Psoas muscle (tissue), 8 donors: Measurements from ENCODE around the gene NEUROG3. TPM values are rescaled to one million over a fixed set of nuclear protein-coding genes. Genes with fewer than 3 reads are reported as not detected.
"Not testable (repeated sequence)": the region's sequence is repeated elsewhere in the genome, so short reads cannot be mapped to it uniquely, and the experiment has no call there.

Experiments
- ATAC-seq, 4 donors: fragments of 200-7000 bp; cut with Tn5 transposase; one replicate each; pipeline ENCODE4 v1.9.1; 2020; ENCODE audit warnings: moderate library complexity in 3 of 4, mild to moderate bottlenecking in 2 of 4
- DNase-seq, 2 donors: peaks; one replicate each; pipeline ENCODE4 v3.0.0-alpha.2; 2020
- H3K27ac ChIP-seq: fragments of 200-600 bp; one replicate; pipeline ENCODE4 v1.8.0; 2022
- H3K27me3 ChIP-seq, 3 donors: fragments of 200-600 bp in 1 of 3; one replicate each; pipeline versions ENCODE4 v1.6.1 to v1.8.0; 2013 to 2022; ENCODE audit warnings: low read length in 2 of 3, mild to moderate bottlenecking in 2 of 3, moderate library complexity in 1 of 3; ENCODE audit not compliant: insufficient read depth in 3 of 3
- H3K36me3 ChIP-seq, 2 donors: fragments of 200-600 bp in 1 of 2; one replicate each; pipeline versions ENCODE4 v1.6.1 to v1.8.0; 2013 to 2022; ENCODE audit warnings: low read depth in 1 of 2, mild to moderate bottlenecking in 1 of 2, moderate library complexity in 1 of 2; ENCODE audit not compliant: insufficient read depth in 1 of 2
- H3K4me1 ChIP-seq: fragments of 200-600 bp; one replicate; pipeline ENCODE4 v1.8.0; 2022
- H3K4me3 ChIP-seq: fragments of 200-600 bp; one replicate; pipeline ENCODE4 v1.8.0; 2022; ENCODE audit warnings: mild to moderate bottlenecking
- H3K9me3 ChIP-seq: fragments of 200-600 bp; one replicate; pipeline ENCODE4 v1.8.0; 2022
- WGBS, 3 donors: extraction: QIAGEN DNeasy Blood & Tissue Kit; methylation state at CpG; one replicate each; pipeline versions ENCODE4 v1.1.6 to v1.1.7; 2013; 5-methylcytosine and 5-hydroxymethylcytosine counted together
- intact Hi-C, 2 donors: fragments of 100-400 bp; cut with DNase I; formaldehyde crosslinking; loops; one replicate each; pipeline versions ENCODE4 v1.11.0 to v1.14.2; 2022
- polyA plus RNA-seq, 3 donors: library from polyadenylated mRNA; stranded (reverse); fragments of 200-250 nt; gene quantifications; one replicate each; pipeline ENCODE4 v1.2.3, GENCODE V29; 2013
- total RNA-seq, 4 donors: library from RNA; stranded (reverse); fragmentation: NEBNext Ultra II Directional in 2 of 4; extraction: Animal tissue kit (Norgen Biotek cat#: 25700) in 2 of 4; gene quantifications; one replicate each; pipeline versions ENCODE4 v1.2.1 to v1.2.4, GENCODE V29; 2021 to 2023
- TF ChIP-seq, protein P1 (sequence below): fragments of 200-600 bp; IDR thresholded peaks from one replicate; pipeline ENCODE4 v1.8.0; 2022; ENCODE audit warnings: antibody characterized with exemption
- donor health status: healthy with polysubstance abuse.
- donor health status: DM: no; HTN: no; CAD: no; lungs with moderate emphysema.
- donor health status: Bipolar disorder and iron deficiency.
- donor health status: healthy.
- donor health status: DM: yes; HTN: yes; CAD: no.
- donor health status: DM: no; HTN: no; CAD: no.
- donor health status: DM: no; HTN: no; CAD: no.
- donor health status: DM: yes; HTN: yes; CAD: no.

Gene NEUROG3
- total and polyA plus RNA-seq, 7 donors = 0.01 TPM; not detected in 6

DNA sequence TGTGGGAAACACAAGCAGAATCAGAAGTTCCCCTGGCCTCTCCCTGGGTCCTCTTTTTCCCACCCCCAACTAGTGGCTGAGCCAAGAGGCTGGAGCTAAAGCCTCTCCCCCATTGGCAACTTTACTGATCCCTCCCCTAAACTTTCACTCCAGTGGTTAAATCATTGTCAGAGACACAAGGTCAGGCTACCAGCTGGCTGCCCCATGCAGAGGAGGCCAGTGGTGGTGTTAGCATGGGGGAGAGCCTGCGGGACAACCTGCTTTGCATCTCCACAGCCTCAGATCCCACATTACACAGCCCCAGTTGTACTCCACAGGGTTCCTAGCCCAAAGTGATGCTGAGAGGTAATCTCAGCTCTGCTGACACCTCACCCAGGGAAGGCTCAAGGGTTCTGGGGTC, 21.0 kb downstream of the NEUROG3 start:
- TF ChIP-seq, protein P1, sequence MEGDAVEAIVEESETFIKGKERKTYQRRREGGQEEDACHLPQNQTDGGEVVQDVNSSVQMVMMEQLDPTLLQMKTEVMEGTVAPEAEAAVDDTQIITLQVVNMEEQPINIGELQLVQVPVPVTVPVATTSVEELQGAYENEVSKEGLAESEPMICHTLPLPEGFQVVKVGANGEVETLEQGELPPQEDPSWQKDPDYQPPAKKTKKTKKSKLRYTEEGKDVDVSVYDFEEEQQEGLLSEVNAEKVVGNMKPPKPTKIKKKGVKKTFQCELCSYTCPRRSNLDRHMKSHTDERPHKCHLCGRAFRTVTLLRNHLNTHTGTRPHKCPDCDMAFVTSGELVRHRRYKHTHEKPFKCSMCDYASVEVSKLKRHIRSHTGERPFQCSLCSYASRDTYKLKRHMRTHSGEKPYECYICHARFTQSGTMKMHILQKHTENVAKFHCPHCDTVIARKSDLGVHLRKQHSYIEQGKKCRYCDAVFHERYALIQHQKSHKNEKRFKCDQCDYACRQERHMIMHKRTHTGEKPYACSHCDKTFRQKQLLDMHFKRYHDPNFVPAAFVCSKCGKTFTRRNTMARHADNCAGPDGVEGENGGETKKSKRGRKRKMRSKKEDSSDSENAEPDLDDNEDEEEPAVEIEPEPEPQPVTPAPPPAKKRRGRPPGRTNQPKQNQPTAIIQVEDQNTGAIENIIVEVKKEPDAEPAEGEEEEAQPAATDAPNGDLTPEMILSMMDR = no peak
- ATAC-seq (no peak), DNase-seq (no peak)
- 13 to 19% (median 15%) methylated on average over 1 of the region's 1 CpG for WGBS, 3 donors
- peaks cover 23% of the 10 kb centered on the region for H3K9me3 ChIP-seq
- H3K4me3 ChIP-seq = no peak overlapping the region
- H3K27me3 ChIP-seq = peaks cover 0 to 21% (median 5%) of the 10 kb centered on the region in 3 donors
- no peaks in the 10 kb centered on the region for H3K4me1 ChIP-seq
- no peak overlapping the region for H3K27ac ChIP-seq
- no peaks in the 10 kb centered on the region for H3K36me3 ChIP-seq
- intact Hi-C loops = no loop called here

DNA sequence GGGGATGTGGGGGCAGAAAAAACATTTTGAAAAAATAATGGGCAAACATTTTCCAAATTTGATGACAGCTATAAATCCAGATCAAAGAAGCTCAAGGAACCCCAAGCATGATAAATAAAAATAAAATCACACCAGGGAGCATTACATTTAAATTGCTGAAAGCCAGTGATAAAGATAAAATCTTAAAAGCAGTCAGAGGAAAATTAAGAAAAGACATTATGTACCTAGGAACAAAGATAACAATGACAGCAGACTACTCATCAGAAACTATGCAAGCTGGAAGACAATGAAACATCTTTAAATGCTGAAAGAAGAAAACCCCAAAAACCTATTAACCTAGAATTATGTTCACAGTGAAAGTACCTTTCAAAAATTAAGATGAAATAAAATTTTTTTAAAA, 23.3 kb downstream of the NEUROG3 start:
- H3K9me3 ChIP-seq = peaks cover 23% of the 10 kb centered on the region
- ATAC-seq = no peak
- H3K27me3 ChIP-seq = peaks cover 0 to 21% (median 5%) of the 10 kb centered on the region in 3 donors
- intact Hi-C loops = no loop called here
- no peak for DNase-seq
- no peak overlapping the region for H3K4me3 ChIP-seq
- H3K36me3 ChIP-seq = no peaks in the 10 kb centered on the region
- H3K27ac ChIP-seq = no peak overlapping the region
- H3K4me1 ChIP-seq = no peaks in the 10 kb centered on the region
- TF ChIP-seq, protein P1 = no peak

DNA sequence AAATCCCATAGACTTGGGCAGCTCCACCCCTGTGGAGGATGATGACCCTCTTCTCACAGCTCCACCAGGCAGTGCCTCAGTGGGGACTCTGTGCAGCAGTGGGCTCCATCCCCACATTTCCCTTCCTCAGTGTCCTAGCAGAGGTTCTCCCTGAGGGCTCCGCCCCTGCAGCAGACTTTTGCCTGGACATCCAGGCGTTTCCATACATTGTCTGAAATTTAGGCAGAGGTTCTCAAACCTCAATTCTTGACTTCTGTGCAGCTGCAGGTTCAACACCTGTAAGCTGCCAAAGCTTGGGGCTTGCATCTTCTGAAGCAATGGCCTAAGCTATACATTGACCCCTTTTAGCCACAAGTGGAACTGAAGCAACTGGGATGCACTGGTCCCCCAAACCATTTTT, 31.8 kb downstream of the NEUROG3 start:
- ATAC-seq = no peak
- no peak for DNase-seq
- Histone ChIP-seq H3K27ac (no peak overlapping the region), H3K36me3 (no peaks in the 10 kb centered on the region), H3K4me1 (no peaks in the 10 kb centered on the region), H3K4me3 (no peak overlapping the region), H3K9me3 (peaks cover 6% of the 10 kb centered on the region), H3K27me3 (peaks cover 0 to 2% (median 0%) of the 10 kb centered on the region in 3 donors)
- WGBS, 3 donors = 78 to 91% (median 90%) methylated on average over 2 of the region's 2 CpGs
- TF ChIP-seq, protein P1 = no peak
- intact Hi-C loops = no loop called here

DNA sequence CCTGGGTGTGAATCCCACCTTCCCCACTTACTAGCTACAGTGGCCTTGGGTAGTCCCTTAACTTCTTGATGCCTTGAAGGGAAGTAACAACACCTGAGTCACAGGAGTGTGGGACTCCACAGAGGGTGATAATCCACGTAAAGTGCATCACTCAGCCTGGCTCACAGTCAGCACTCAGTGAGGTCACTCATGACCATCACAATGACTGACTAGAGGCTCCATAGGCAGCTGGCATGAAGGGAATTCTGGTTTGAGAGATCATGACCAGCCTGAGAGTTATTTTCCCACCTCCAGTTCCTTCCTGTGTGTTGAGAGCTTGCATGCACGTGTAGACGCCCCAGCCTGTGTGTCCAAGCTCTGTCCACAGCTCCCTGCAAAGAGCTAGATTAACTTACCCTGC, 34.8 kb downstream of the NEUROG3 start:
- no peaks in the 10 kb centered on the region for H3K4me1 ChIP-seq
- H3K27me3 ChIP-seq = peaks cover 0 to 2% (median 0%) of the 10 kb centered on the region in 3 donors
- ATAC-seq (no peak), DNase-seq (no peak)
- intact Hi-C loops = no loop called here
- TF ChIP-seq, protein P1 = no peak
- H3K27ac ChIP-seq = no peak overlapping the region
- peaks cover 9% of the 10 kb centered on the region for H3K9me3 ChIP-seq
- H3K36me3 ChIP-seq = no peaks in the 10 kb centered on the region
- H3K4me3 ChIP-seq = no peak overlapping the region
- 75 to 82% (median 81%) methylated on average over 3 of the region's 3 CpGs for WGBS, 3 donors

DNA sequence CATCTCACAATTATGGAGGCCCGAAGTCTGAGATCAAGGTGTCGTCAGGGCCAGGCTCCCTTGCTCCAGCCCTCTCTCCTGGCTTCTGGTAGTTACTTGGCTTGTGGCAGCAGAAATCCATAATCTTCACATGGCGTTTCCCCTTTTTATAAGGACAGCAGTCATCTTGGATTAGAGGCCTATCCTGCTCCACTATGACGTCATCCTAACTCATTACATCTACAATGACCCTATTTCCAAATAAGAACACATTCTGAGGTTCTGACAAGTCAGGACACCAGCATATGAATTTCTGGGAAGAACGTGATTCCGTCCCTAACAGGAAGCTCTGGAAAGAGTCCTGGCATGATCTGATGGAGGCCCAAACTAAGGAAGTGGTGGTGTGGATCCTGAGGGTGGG, 35.8 kb downstream of the NEUROG3 start:
- 89 to 91% (median 91%) methylated on average over 6 of the region's 6 CpGs for WGBS, 3 donors
- intact Hi-C loops = no loop called here
- TF ChIP-seq, protein P1 = no peak
- peaks cover 9% of the 10 kb centered on the region for H3K9me3 ChIP-seq
- no peak overlapping the region for H3K4me3 ChIP-seq
- DNase-seq = no peak
- no peaks in the 10 kb centered on the region for H3K36me3 ChIP-seq
- no peak for ATAC-seq
- H3K27me3 ChIP-seq = peaks cover 0 to 2% (median 0%) of the 10 kb centered on the region in 3 donors
- no peak overlapping the region for H3K27ac ChIP-seq
- H3K4me1 ChIP-seq = no peaks in the 10 kb centered on the region

DNA sequence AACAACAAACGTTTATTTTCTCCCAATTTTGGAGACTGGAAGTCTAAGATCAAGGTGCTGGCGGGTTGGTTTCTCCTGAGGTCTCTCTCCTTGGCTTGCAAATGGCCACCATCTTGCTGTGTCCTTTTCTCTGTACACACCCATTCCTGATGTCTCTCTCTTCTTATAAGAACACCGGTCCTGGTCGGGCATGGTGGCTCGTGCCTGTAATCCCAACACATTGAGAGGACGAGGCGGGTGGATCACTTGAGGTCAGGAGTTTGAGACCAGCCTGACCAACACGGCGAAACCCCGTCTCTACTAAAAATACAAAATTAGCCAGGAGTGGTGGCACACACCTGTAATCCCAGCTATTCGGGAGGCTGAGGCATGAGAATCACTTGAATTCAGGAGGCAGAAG, 36.7 kb downstream of the NEUROG3 start:
- ATAC-seq = not testable (repeated sequence)
- WGBS, 3 donors = 93 to 95% (median 95%) methylated on average over 11 of the region's 11 CpGs

More for the DNA sequence above, 36.7 kb downstream of the NEUROG3 start:
- H3K9me3 ChIP-seq, H3K36me3 ChIP-seq, intact Hi-C loops, H3K27ac ChIP-seq, H3K4me1 ChIP-seq, H3K4me3 ChIP-seq, DNase-seq, H3K27me3 ChIP-seq: not testable (repeated sequence)
